IPS-18c (cell line): ENCODE results near the gene DRC1.

Experiments used
- H3K4me3 ChIP-seq: 2 replicates; pipeline ENCODE4 v1.7.0; 2013; ENCODE audit warnings: low read depth, mild to moderate bottlenecking, low read length, moderate library complexity; ENCODE audit not compliant: insufficient read depth
- H3K9me3 ChIP-seq: one replicate; pipeline ENCODE4 v1.6.1; 2013; ENCODE audit warnings: mild to moderate bottlenecking, low read length, moderate library complexity; ENCODE audit not compliant: control insufficient read depth, insufficient read depth

DRC1 gene

GRCh38 chr2:26384597-26384996, 17.1 kb upstream of the DRC1 start:
- no peaks in the 10 kb centered on the region for H3K9me3 ChIP-seq
- H3K4me3 ChIP-seq = no peak overlapping the region

DNA sequence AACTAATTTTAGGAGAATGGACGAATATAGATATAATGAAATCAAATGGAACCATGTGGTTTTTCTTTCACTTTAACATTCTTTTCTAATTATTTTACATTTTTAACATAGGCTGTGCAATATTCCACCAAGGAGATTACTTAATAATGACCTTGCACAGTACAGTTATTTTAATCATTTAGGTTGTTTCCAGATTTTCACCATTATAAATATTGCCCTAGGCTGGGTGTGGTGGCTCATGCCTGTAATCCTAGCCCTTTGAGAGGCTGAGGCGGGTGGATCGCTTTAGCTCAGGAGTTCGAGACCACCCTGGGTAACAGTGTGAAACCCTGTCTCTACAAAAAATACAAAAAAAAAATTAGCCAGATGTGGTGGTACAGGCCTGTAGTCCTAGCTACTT, 14.5 kb upstream of the DRC1 start:
- no peaks in the 10 kb centered on the region for H3K9me3 ChIP-seq
- H3K4me3 ChIP-seq = no peak overlapping the region

DNA sequence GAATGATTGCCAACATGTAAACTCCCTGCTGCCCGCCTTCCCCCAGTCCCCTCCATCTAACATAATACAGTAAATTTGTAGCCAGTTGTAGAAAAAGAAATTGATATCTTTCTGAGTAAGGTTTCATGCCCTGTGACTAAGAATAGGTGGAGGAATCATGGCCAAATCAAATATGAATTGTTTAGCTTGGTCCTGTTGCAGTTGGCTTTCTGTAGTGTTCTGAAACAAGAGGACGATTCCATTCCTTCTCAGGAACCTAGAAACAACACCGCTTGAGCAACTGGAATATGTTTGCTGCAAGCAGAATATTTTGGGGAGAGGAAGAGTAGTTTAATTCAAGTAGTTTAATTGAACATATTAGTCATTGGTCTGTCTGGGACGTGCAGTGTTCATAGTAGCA, 7.0 kb upstream of the DRC1 start:
- no peaks in the 10 kb centered on the region for H3K9me3 ChIP-seq
- H3K4me3 ChIP-seq = no peak overlapping the region

- H3K4me3 ChIP-seq = no peak overlapping the region
- H3K9me3 ChIP-seq = no peaks in the 10 kb centered on the region
Measured at GRCh38 chr2:26395394-26395793, 6.3 kb upstream of the DRC1 start.

DNA sequence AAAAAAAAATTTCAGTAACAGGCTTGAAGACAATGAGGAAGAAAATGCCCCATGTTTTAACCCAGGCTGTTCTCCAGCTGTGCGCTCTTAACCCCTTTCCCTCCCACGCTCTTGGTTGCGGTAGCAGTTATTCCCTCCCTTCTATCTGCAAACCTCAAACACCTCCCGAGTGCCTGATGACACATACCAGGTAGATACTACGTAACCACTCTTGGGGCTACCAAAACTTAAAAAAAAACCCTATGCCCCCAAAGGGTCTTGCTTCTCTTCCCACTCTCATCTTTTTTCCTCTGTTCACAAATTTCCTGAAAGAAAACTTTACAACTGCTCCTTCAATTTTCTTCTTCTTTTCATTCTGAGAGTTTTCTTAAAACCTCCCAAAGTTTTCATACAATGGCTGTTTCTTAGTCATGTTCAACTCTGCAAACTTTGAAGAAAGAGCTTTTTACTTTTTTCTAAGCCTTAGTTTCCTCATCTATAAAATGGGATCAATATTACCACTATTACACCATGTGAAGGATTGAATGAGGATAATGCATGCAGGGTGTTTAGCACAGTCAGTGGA, 4.9 kb upstream of the DRC1 start:
- H3K4me3 ChIP-seq = no peak overlapping the region
- no peaks in the 10 kb centered on the region for H3K9me3 ChIP-seq

DNA sequence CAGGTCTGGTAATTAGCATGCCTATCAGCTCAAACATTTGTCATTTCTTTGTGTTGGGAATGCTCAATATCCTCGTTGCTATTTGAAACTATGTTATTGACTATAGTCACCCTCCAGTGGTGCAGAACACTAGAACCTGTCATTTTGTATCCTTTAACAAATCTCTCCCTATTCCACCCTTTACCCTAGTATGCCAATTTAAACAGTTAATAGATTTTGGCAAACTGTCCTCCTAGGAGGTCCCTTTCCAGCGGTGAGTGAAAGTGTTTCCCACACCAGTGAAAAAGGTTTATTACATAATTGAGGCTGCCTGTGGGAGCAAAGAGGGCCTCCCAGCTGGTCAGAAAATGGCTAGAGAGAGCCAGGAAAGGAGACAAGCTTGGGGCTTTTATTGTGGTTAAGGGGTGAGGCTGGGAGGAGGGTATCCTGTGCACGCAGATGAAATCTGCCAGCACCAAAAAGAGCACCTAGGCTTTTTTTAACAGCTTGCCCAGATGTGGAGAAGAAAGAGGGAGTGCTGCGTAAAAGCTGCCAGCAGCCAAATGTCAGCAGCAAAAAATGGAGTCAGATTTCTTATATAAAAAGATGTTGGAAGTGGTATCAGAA, 1.8 kb upstream of the DRC1 start:
- no peaks in the 10 kb centered on the region for H3K9me3 ChIP-seq
- H3K4me3 ChIP-seq = no peak overlapping the region

- H3K4me3 ChIP-seq = no peak overlapping the region
- H3K9me3 ChIP-seq = no peaks in the 10 kb centered on the region
Measured at GRCh38 chr2:26400723-26401122, 997 bp upstream of the DRC1 start.

- no peaks in the 10 kb centered on the region for H3K9me3 ChIP-seq
Measured at GRCh38 chr2:26407526-26407925, 5.8 kb downstream of the DRC1 start.

GRCh38 chr2:26409785-26410184, 8.1 kb downstream of the DRC1 start:
- H3K9me3 ChIP-seq = no peaks in the 10 kb centered on the region
- H3K4me3 ChIP-seq = no peak overlapping the region

More at GRCh38 chr2:26407526-26407925, 5.8 kb downstream of the DRC1 start:
- H3K4me3 ChIP-seq = no peak overlapping the region

GRCh38 chr2:26410764-26411243, 9.1 kb downstream of the DRC1 start:
- no peak overlapping the region for H3K4me3 ChIP-seq
- H3K9me3 ChIP-seq = no peaks in the 10 kb centered on the region

DNA sequence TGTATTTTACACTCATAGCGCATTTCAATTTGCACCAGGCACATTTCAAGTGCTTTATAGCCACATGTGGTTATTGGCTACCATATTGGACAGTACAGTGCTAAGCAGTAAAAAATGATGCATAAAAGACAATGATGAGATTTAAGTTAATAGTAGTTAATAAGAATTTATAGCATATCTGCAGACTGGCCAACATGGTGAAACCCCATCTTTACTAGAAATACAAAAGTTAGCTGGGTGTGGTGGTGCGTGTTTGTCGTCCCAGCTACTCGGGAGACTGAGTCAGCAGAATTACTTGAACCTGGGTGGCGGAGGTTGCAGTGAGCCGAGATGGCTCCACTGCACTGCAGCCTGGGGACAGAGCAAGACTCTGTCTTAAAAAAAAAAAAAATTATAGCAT, 9.7 kb downstream of the DRC1 start:
- Histone ChIP-seq H3K9me3 (no peaks in the 10 kb centered on the region), H3K4me3 (no peak overlapping the region)

DNA sequence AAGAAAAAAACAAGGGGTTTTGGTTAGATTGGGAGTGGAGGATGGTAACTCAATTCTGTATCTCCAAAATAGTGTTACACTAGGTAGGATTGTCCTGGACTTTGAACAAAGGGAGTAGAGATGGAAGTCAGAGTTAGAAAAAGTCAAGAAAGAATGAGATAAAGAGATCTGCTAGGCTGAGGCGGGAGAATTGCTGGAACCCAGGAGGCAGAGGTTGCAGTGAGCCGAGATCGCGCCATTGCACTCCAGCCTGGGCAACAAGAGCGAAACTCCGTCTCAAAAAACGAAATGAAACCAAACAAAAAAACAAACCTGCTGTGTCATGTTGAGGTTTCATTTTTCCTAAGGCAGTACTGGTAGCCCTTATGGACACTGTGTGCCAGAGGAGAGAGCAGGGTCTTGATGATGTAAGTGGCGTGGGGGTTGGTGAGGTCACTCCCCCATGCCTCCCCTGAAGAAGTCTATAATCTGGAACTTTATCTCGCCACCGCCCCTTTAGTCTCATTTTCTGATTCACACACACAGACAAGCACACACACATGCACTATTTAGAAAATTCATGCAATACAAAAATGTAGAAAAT, 10.5 kb downstream of the DRC1 start:
- Histone ChIP-seq H3K4me3 (no peak overlapping the region), H3K9me3 (no peaks in the 10 kb centered on the region)

DNA sequence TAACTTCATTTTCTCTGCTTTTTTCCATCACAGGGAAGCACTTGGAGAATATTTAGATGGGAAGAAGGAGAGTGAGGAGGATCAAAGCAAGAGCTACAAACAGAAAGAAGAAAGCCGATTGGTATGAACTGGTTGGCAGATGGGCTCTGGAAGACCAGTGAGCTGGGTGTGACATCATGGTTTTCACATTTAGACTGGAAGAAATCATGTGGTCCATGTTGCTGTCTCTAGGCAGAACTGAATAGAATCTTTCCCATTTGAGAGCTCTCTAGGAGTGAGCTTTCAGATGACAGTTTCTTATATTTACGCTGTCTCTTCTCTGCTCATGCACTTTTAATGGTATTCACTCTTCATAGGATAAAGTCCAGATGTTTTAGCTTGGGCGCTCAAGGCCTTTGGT, 12.6 kb downstream of the DRC1 start:
- Histone ChIP-seq H3K4me3 (no peak overlapping the region), H3K9me3 (no peaks in the 10 kb centered on the region)

GRCh38 chr2:26421961-26422360, 20.2 kb downstream of the DRC1 start:
- H3K9me3 ChIP-seq = no peaks in the 10 kb centered on the region
- H3K4me3 ChIP-seq = no peak overlapping the region

DNA sequence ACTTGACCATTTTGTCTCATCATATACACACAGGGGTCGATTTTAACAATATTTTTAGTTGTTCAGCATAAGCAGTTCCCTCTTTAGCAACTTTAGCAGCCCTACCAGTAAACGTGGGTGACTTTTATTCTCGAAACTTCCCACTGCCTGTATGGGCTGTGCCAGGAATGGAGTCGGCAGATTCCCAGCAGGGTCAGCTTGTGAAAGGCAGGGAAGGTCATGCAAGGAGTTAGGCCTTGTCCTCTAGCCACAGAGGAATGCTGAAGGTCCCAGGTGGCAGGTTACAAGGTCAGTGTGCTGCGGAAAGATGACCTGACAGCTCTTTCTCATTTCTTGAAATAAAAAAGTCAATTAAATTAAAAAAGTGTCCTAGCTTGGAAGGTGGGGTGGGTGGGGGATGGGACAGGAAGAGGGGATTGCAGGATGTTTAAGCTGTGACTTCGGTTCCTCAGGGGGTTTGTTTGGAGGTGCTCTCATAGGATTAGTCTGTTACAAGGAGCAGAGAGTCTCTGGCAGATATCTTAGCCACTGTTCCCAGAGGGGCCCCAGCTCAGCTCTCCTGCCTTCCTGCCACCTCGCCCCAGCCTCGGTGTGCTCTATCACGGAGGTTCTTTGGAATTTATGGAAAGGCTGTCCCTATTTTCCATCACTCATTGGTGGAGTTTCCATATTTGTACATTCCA, 21.4 kb downstream of the DRC1 start:
- Histone ChIP-seq H3K4me3 (no peak overlapping the region), H3K9me3 (no peaks in the 10 kb centered on the region)

DNA sequence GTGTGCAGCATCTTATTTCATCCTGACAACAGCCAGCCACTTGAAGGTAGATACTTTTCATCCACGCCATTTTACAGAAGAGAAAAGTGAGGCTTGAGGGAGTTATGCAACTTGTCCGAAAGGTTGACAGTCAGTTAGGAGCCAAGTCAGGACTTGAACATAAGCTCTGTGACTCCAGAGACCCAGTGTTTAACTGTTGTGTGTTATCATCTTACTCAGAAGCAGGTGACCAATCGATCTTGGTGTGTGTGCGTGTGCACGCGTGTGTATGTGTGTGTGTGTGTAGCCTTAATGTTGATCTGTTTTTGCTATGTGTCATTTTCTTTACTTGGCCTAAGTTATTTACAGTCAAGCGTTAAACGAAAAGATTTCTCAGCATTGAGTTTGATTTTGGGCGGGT, 22.0 kb downstream of the DRC1 start:
- H3K9me3 ChIP-seq = no peaks in the 10 kb centered on the region
- H3K4me3 ChIP-seq = no peak overlapping the region

DNA sequence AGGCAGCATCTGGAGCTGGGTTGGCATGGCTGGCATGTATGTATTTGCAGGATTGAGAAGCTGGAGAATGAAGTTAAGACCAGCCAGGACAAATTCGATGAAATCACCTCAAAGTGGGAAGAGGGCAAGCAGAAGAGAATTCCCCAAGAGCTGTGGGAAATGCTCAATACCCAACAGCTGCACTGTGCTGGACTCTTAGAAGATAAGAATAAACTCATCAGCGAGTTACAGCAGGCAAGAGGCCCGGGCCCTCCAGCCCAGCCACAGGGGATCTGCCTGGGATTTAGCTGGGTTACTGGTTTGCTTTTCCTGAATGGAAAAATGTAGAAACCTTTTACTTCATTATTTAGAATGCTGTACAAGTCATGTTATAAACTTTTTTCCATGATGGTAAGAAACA, 22.5 kb downstream of the DRC1 start:
- Histone ChIP-seq H3K4me3 (no peak overlapping the region), H3K9me3 (no peaks in the 10 kb centered on the region)

DNA sequence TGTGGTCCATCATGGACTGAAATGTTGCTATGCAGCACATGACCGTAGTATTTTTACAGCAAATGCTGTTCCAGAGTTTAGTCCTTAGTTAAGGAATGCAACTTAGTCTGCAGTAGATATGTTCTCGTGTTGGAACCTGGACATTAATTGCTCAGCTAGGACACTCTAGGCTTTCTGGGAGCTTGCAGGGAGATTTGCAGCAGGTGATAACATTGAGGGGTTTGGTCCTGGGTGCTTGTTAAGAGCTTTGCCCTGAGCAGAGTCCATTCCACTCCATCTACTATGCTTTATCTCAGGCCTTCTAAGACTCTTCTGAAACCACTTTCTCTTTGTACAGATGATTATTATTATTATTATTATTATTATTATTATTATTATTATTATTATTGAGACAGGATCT, 27.1 kb downstream of the DRC1 start:
- no peaks in the 10 kb centered on the region for H3K9me3 ChIP-seq
- no peak overlapping the region for H3K4me3 ChIP-seq
